HepG2 (cell line): ENCODE data around the gene PPP1R9B. TPM values are rescaled to one million over a fixed set of nuclear protein-coding genes. Genes with fewer than 3 reads are reported as not detected.

Experiments
- ARID3A ChIP-seq: IDR thresholded peaks from 2 replicates; pipeline ENCODE4 v1.6.1; 2012; ENCODE audit warnings: low read depth, low read length, improper control_type of control experiment
- ATF4 ChIP-seq, 2 experiments: fragments of 450-650 bp in 1 of 2; sonication (generic) in 1 of 2; formaldehyde crosslinking; IDR thresholded peaks; 2 replicates each; pipeline versions ENCODE4 v1.5.0 to v1.8.0; 2020 to 2022; ENCODE audit warnings: mild to moderate bottlenecking in 1 of 2, missing genetic modification reagents in 1 of 2
- CHCHD3 ChIP-seq: sonication (generic); formaldehyde crosslinking; IDR thresholded peaks from 2 replicates; pipeline ENCODE4 v1.8.0; 2022; ENCODE audit warnings: mild to moderate bottlenecking, missing genetic modification reagents, moderate library complexity
- CREB1 ChIP-seq, 2 experiments: fragments of 450-650 bp in 1 of 2; IDR thresholded peaks; 2 replicates each; pipeline ENCODE4 v1.6.1; 2016 to 2017; ENCODE audit warnings: control low read depth in 1 of 2, mild to moderate bottlenecking in 1 of 2, missing compliant biosample characterization in 1 of 2, missing genetic modification characterization in 1 of 2
- DNMT1 ChIP-seq: sonication (generic); formaldehyde crosslinking; IDR thresholded peaks from 2 replicates; pipeline ENCODE4 v1.5.1; 2020; ENCODE audit warnings: mild to moderate bottlenecking, missing genetic modification reagents
- HIVEP1 ChIP-seq: sonication (generic); formaldehyde crosslinking; IDR thresholded peaks from 2 replicates; pipeline ENCODE4 v1.4.0; 2020; ENCODE audit warnings: mild to moderate bottlenecking, missing genetic modification reagents
- IKZF1 ChIP-seq: fragments of 450-650 bp; IDR thresholded peaks from 2 replicates; pipeline ENCODE4 v1.7.1; 2016
- KDM1A ChIP-seq: IDR thresholded peaks from 2 replicates; pipeline ENCODE4 v1.6.1; 2016; ENCODE audit warnings: missing compliant biosample characterization
- MAFK ChIP-seq, 2 experiments: IDR thresholded peaks in 1 of 2; conservative IDR thresholded peaks in 1 of 2; 2 replicates each; pipeline ENCODE4 v1.6.1; 2011; ENCODE audit warnings: improper control_type of control experiment in 2 of 2, low read length in 2 of 2
- MTF2 ChIP-seq: sonication (generic); formaldehyde crosslinking; IDR thresholded peaks from 2 replicates; pipeline ENCODE4 v1.5.0; 2020; ENCODE audit warnings: missing genetic modification reagents, borderline replicate concordance
- RFXAP ChIP-seq: sonication (generic); formaldehyde crosslinking; IDR thresholded peaks from 2 replicates; pipeline ENCODE4 v1.4.0; 2020; ENCODE audit warnings: missing genetic modification reagents, borderline replicate concordance
- TCF7 ChIP-seq: sonication (generic); IDR thresholded peaks from 2 replicates; pipeline ENCODE4 v1.6.1; 2016; ENCODE audit warnings: antibody characterized with exemption, low read depth
- TRAFD1 ChIP-seq: sonication (generic); formaldehyde crosslinking; IDR thresholded peaks from 2 replicates; pipeline ENCODE4 v1.5.1; 2020; ENCODE audit warnings: missing genetic modification reagents, mild to moderate bottlenecking, borderline replicate concordance
- ZBTB25 ChIP-seq: IDR thresholded peaks from 2 replicates; pipeline ENCODE4 v1.6.1; 2018; ENCODE audit warnings: missing genetic modification reagents
- ZFP1 ChIP-seq: IDR thresholded peaks from 2 replicates; pipeline ENCODE4 v1.6.1; 2016
- ZNF256 ChIP-seq: sonication (generic); formaldehyde crosslinking; conservative IDR thresholded peaks from 2 replicates; pipeline ENCODE4 v1.4.0; 2020; ENCODE audit warnings: missing genetic modification reagents
- ZNF33A ChIP-seq: sonication (generic); formaldehyde crosslinking; IDR thresholded peaks from 2 replicates; pipeline ENCODE4 v1.5.1; 2020; ENCODE audit warnings: missing genetic modification reagents, mild to moderate bottlenecking, moderate library complexity, borderline replicate concordance
- ZSCAN5A ChIP-seq: sonication (generic); formaldehyde crosslinking; IDR thresholded peaks from 2 replicates; pipeline ENCODE4 v1.8.0; 2022; ENCODE audit warnings: mild to moderate bottlenecking, missing genetic modification reagents, borderline replicate concordance
- polyA plus RNA-seq, 8 experiments: library from polyadenylated mRNA; depleted of rRNA in 3 of 8; stranded (reverse) in 7 of 8; unstranded in 1 of 8; fragments of >200 nt; fragmentation: Illumina TruSeq in 4 of 8; extraction: Trizol in 4 of 8; gene quantifications; 2 replicates each; pipeline versions ENCODE4 v1.2.1 to v1.2.3, GENCODE V29; 2011 to 2016; ENCODE audit warnings: low read depth in 4 of 8, missing spikeins in 1 of 8, mixed read lengths in 1 of 8; ENCODE audit not compliant: insufficient read depth in 1 of 8
- total RNA-seq, 5 experiments: library from RNA; depleted of rRNA; stranded (reverse); fragments of >200 nt; fragmentation: Illumina TruSeq; extraction: Trizol; gene quantifications; 2 replicates each; pipeline ENCODE4 v1.2.3, GENCODE V29; 2016; ENCODE audit warnings: low read depth in 1 of 5

The PPP1R9B gene
- total and polyA plus RNA-seq, 2 of the 13 experiments (the other 11 are each of a cell fraction or from before 2014, with no cell fraction given) = 9.4 to 15.8 TPM

GRCh38 chr17:50177983-50178834 lies 27.7 kb upstream of the PPP1R9B start (continued):
- TF ChIP-seq ZBTB25 (CRISPR knock-in tag) = no peak
- TF ChIP-seq ATF4 (CRISPR knock-in tag; IDR thresholded peaks at IDR 0.05) = 0 out of 4 replicates have a peak, but pooled peaks of 1 of the 2 experiments have one; percentile 29
- TF ChIP-seq MTF2 (CRISPR knock-in tag) = no peak
- no peak for TF ChIP-seq TCF7
- no peak for TF ChIP-seq IKZF1
- TF ChIP-seq ZSCAN5A (CRISPR knock-in tag) = 0 out of 2 replicates have a peak, but pooled peaks have one; percentile 28
- TF ChIP-seq RFXAP (CRISPR knock-in tag) = no peak
- no peak for TF ChIP-seq ARID3A
- no peak for TF ChIP-seq DNMT1
- TF ChIP-seq ZFP1 (CRISPR knock-in tag) = no peak
- TF ChIP-seq TRAFD1 = 0 out of 2 replicates have a peak, but pooled peaks have one; percentile 80
- TF ChIP-seq ZNF33A (CRISPR knock-in tag) = no peak
- no peak for TF ChIP-seq CHCHD3 (CRISPR knock-in tag)
- no peak for TF ChIP-seq ZNF256
- no peak for TF ChIP-seq CREB1 (IDR thresholded peaks at IDR 0.05)
- TF ChIP-seq CREB1 (CRISPR knock-in tag; IDR thresholded peaks at IDR 0.05) = no peak
- TF ChIP-seq KDM1A (CRISPR knock-in tag) = no peak
- peak; percentile 44; the same call in 1 of the 2 replicates for TF ChIP-seq HIVEP1
- no peak for TF ChIP-seq MAFK (conservative IDR thresholded peaks at IDR 0.05 in 1 of 2, IDR thresholded peaks at IDR 0.05 in 1 of 2; ENCODE audit: low read length in 2 of 2)
